Esophagus muscularis mucosa (tissue), 4 donors: ENCODE results near the gene INO80B. TPM values are rescaled to one million over a fixed set of nuclear protein-coding genes. Genes with fewer than 3 reads are reported as not detected.
"Not testable (repeated sequence)": the region's sequence is repeated elsewhere in the genome, so short reads cannot be mapped to it uniquely, and the experiment has no call there.

Experiments used
- DNase-seq: peaks from one replicate; pipeline ENCODE4 v3.0.0-alpha.2; 2017; ENCODE audit errors: extremely low spot score
- H3K27ac ChIP-seq, 4 donors: fragments of 200-600 bp; sonication (generic); replicated peaks in 1 of 4; 1 replicate in 3 of 4; 2 replicates in 1 of 4; pipeline ENCODE4 v1.5.1; 2016 to 2019; ENCODE audit warnings: mild to moderate bottlenecking in 1 of 4
- H3K27me3 ChIP-seq, 4 donors: fragments of 200-600 bp; sonication (generic); one replicate each; pipeline versions ENCODE4 v1.5.1 to v1.6.0; 2016 to 2019
- H3K36me3 ChIP-seq, 4 donors: fragments of 200-600 bp; sonication (generic); one replicate each; pipeline ENCODE4 v1.5.1; 2016 to 2019
- H3K4me1 ChIP-seq, 4 donors: fragments of 200-600 bp; sonication (generic); one replicate each; pipeline ENCODE4 v1.5.1; 2016 to 2019
- H3K4me3 ChIP-seq, 4 donors: fragments of 200-600 bp; sonication (generic); 1 replicate in 2 of 4; 2 replicates in 2 of 4; pipeline ENCODE4 v1.5.1; 2016 to 2019; ENCODE audit warnings: mild to moderate bottlenecking in 4 of 4, moderate library complexity in 1 of 4
- H3K9me3 ChIP-seq, 4 donors: fragments of 200-600 bp; sonication (generic); 1 replicate in 3 of 4; 2 replicates in 1 of 4; pipeline ENCODE4 v1.5.1; 2016 to 2019
- CTCF ChIP-seq, 3 experiments: fragments of 200-600 bp in 2 of 3; fragments of 450-650 bp in 1 of 3; sonication (generic) in 2 of 3; IDR thresholded peaks; one replicate each; pipeline ENCODE4 v1.5.1; 2017 to 2019; ENCODE audit warnings: antibody characterized with exemption in 3 of 3, mild to moderate bottlenecking in 2 of 3, moderate library complexity in 1 of 3
- EP300 ChIP-seq: sonication (generic); formaldehyde crosslinking; IDR thresholded peaks from one replicate; pipeline ENCODE4 v1.6.1; 2017; ENCODE audit warnings: antibody characterized with exemption
- POLR2A ChIP-seq: fragments of 450-650 bp; IDR thresholded peaks from one replicate; pipeline ENCODE4 v1.6.1; 2017; ENCODE audit warnings: antibody characterized with exemption, moderate library complexity, mild to moderate bottlenecking, low read depth
- POLR2AphosphoS5 ChIP-seq, 2 donors: sonication (generic); formaldehyde crosslinking; IDR thresholded peaks; one replicate each; pipeline ENCODE4 v1.6.1; 2017; ENCODE audit warnings: antibody characterized with exemption in 2 of 2
- WGBS: methylation state at CpG from one replicate; pipeline ENCODE4 v1.1.5; 2018; 5-methylcytosine and 5-hydroxymethylcytosine counted together
- intact Hi-C: fragments of 100-400 bp; cut with DNase I; formaldehyde crosslinking; loops from one replicate; pipeline ENCODE4 v1.15.1; 2023
- total RNA-seq, 4 donors: library from RNA; depleted of rRNA; stranded (reverse); fragments of >200 nt; gene quantifications; one replicate each; pipeline versions ENCODE4 v1.1.0 to v1.2.1, GENCODE V29; 2016

INO80B gene
- total RNA-seq, 4 donors from 2014 or later, result 8.7 to 16.6 (median 10.6) TPM

GRCh38 chr2:74462054-74462785 lies 7.3 kb downstream of the INO80B start:
- intact Hi-C loops, result no loop called here
- Histone ChIP-seq H3K36me3 (peaks cover 14 to 26% (median 23%) of the 10 kb centered on the region in 4 donors), H3K27ac (no peak overlapping the region), H3K4me1 (peaks cover 24 to 46% (median 41%) of the 10 kb centered on the region in 4 donors), H3K4me3 (no peak overlapping the region), H3K9me3 (no peaks in the 10 kb centered on the region), H3K27me3 (no peaks in the 10 kb centered on the region)
- TF ChIP-seq POLR2AphosphoS5 (IDR thresholded peaks at IDR 0.05) (no peak), POLR2A (no peak), CTCF (IDR thresholded peaks at IDR 0.05) (no peak)
- 91% methylated on average over 15 of the region's 20 CpGs for WGBS
- no peak for DNase-seq

- Histone ChIP-seq H3K27me3 (no peaks in the 10 kb centered on the region), H3K4me1 (peaks cover 22 to 41% (median 37%) of the 10 kb centered on the region in 4 donors), H3K27ac (no peak overlapping the region), H3K4me3 (no peak overlapping the region), H3K9me3 (no peaks in the 10 kb centered on the region), H3K36me3 (peaks cover 14 to 26% (median 23%) of the 10 kb centered on the region in 4 donors)
- WGBS, result 92% methylated on average over 4 of the region's 4 CpGs
- no peak for DNase-seq
- intact Hi-C loops, result no loop called here
- TF ChIP-seq POLR2A (no peak), CTCF (IDR thresholded peaks at IDR 0.05) (no peak), EP300 (no peak), POLR2AphosphoS5 (IDR thresholded peaks at IDR 0.05) (no peak)
These were observed 7.9 kb downstream of the INO80B start for GRCh38 chr2:74462786-74463105.

GRCh38 chr2:74464406-74464805 lies 9.5 kb downstream of the INO80B start:
- peak overlapping the region; percentile 76 to 99 (median 89) for H3K4me3 ChIP-seq
- no peak for TF ChIP-seq CTCF (IDR thresholded peaks at IDR 0.05)
- no peak for TF ChIP-seq EP300
- TF ChIP-seq POLR2A, result no peak
- TF ChIP-seq POLR2AphosphoS5 (IDR thresholded peaks at IDR 0.05), result no peak
- no peak for DNase-seq
- peak overlapping the region; percentile 77 to 90 (median 82) for H3K27ac ChIP-seq
- no peaks in the 10 kb centered on the region for H3K27me3 ChIP-seq
- H3K9me3 ChIP-seq, result no peaks in the 10 kb centered on the region
- WGBS, result 10% methylated on average over 6 of the region's 13 CpGs
- intact Hi-C loops, result no loop called here
- peaks cover 14 to 26% (median 23%) of the 10 kb centered on the region in 4 donors for H3K36me3 ChIP-seq
- H3K4me1 ChIP-seq, result peaks cover 14 to 32% (median 28%) of the 10 kb centered on the region in 4 donors

- Histone ChIP-seq H3K27ac (peak overlapping the region in 2 of 4 donors; percentile 33 to 80), H3K4me1 (peaks cover 24 to 35% (median 30%) of the 10 kb centered on the region in 4 donors), H3K36me3 (peaks cover 9 to 21% (median 17%) of the 10 kb centered on the region in 4 donors)
- H3K4me3 ChIP-seq, H3K9me3 ChIP-seq, H3K27me3 ChIP-seq, DNase-seq, intact Hi-C loops: not testable (repeated sequence)
- 96% methylated on average over 12 of the region's 12 CpGs for WGBS
These were observed 15.9 kb downstream of the INO80B start for GRCh38 chr2:74470742-74471141.

GRCh38 chr2:74471332-74472065 lies 16.6 kb downstream of the INO80B start:
- H3K4me3 ChIP-seq, result peak overlapping the region; percentile 63 to 89 (median 73)
- TF ChIP-seq POLR2AphosphoS5 (IDR thresholded peaks at IDR 0.05) (no peak), EP300 (no peak)
- no peak for DNase-seq
- 71% methylated on average over 10 of the region's 16 CpGs for WGBS
- H3K27ac ChIP-seq, result peak overlapping the region; percentile 80 to 90 (median 84)
- peaks cover 20 to 27% (median 24%) of the 10 kb centered on the region in 4 donors for H3K4me1 ChIP-seq
- intact Hi-C loops, result no loop called here
- peaks cover 9 to 25% (median 21%) of the 10 kb centered on the region in 4 donors for H3K36me3 ChIP-seq
- H3K27me3 ChIP-seq, result no peaks in the 10 kb centered on the region
- H3K9me3 ChIP-seq, result no peaks in the 10 kb centered on the region
